B cell (primary cell): ENCODE data around the gene AGAP1. TPM values are rescaled to one million over a fixed set of nuclear protein-coding genes. Genes with fewer than 3 reads are reported as not detected.

Source experiments
- ATAC-seq: fragments of 200-7000 bp; cut with Tn5 transposase; one replicate; pipeline ENCODE4 v1.10.0; 2021; ENCODE audit warnings: low read depth, mild to moderate bottlenecking, moderate number of reproducible peaks, moderate library complexity
- CTCF ChIA-PET: fragments of 350-600 bp; sonication (Branson Sonifier 250); formaldehyde crosslinking; loops from one replicate; lab custom pipeline; 2021; ENCODE audit warnings: antibody characterized with exemption, inconsistent platforms; lab: Charles Lee
- POLR2A ChIA-PET: fragments of 350-600 bp; sonication (Branson Sonifier 250); formaldehyde crosslinking; loops from one replicate; lab custom pipeline; 2021; ENCODE audit warnings: antibody characterized with exemption; lab: Charles Lee
- DNase-seq: peaks from one replicate; pipeline ENCODE4 v3.0.0; 2013
- H2AFZ ChIP-seq: 2 replicates; pipeline ENCODE4 v1.6.1; 2012; ENCODE audit warnings: mild to moderate bottlenecking, low read depth, low read length; ENCODE audit not compliant: insufficient read depth, poor library complexity, severe bottlenecking
- H3K27ac ChIP-seq, 2 donors: 1 replicate in 1 of 2; 2 replicates in 1 of 2; pipeline ENCODE4 v1.5.1; 2012 to 2013; ENCODE audit warnings: low read length in 2 of 2, mild to moderate bottlenecking in 2 of 2, moderate library complexity in 1 of 2
- H3K27me3 ChIP-seq, 4 experiments: fragments of 200-600 bp in 1 of 4; sonication (generic) in 1 of 4; replicated peaks in 1 of 4; 1 replicate in 2 of 4; 2 replicates in 2 of 4; pipeline versions ENCODE4 v1.6.1 to v1.7.0; 2013 to 2016; ENCODE audit warnings: low read length in 3 of 4, mild to moderate bottlenecking in 2 of 4, mixed read lengths in 1 of 4, moderate library complexity in 1 of 4; ENCODE audit not compliant: insufficient read depth in 4 of 4, control insufficient read depth in 3 of 4; ENCODE audit errors: control extremely low read depth in 1 of 4
- H3K36me3 ChIP-seq, 2 experiments: replicated peaks in 1 of 2; 1 replicate in 1 of 2; 2 replicates in 1 of 2; pipeline versions ENCODE4 v1.6.1 to v1.7.1; 2013; ENCODE audit warnings: low read length in 1 of 2; ENCODE audit not compliant: insufficient read depth in 2 of 2, control insufficient read depth in 1 of 2; ENCODE audit errors: control extremely low read depth in 1 of 2, extremely low read depth in 1 of 2
- H3K4me1 ChIP-seq, 2 donors: fragments of 200-600 bp in 1 of 2; sonication (generic) in 1 of 2; 1 replicate in 1 of 2; 2 replicates in 1 of 2; pipeline versions ENCODE4 v1.5.1 to v1.6.1; 2013 to 2017; ENCODE audit warnings: low read length in 2 of 2; ENCODE audit not compliant: control insufficient read depth in 2 of 2, insufficient read depth in 2 of 2
- H3K4me2 ChIP-seq: replicated peaks from 2 replicates; pipeline ENCODE3; 2012; ENCODE audit warnings: mild to moderate bottlenecking, low read depth, low read length; ENCODE audit not compliant: poor library complexity, severe bottlenecking
- H3K4me3 ChIP-seq, 5 experiments: fragments of 200-600 bp in 1 of 5; sonication (generic) in 1 of 5; 1 replicate in 3 of 5; 2 replicates in 2 of 5; pipeline versions ENCODE4 v1.5.1 to v1.7.0; 2011 to 2016; ENCODE audit warnings: low read length in 4 of 5, mild to moderate bottlenecking in 4 of 5, low read depth in 2 of 5, control low read depth in 1 of 5, moderate library complexity in 1 of 5; ENCODE audit not compliant: insufficient read depth in 1 of 5; ENCODE audit errors: control extremely low read depth in 1 of 5, extremely low read depth in 1 of 5
- H3K79me2 ChIP-seq: fragments of 200-600 bp; sonication (generic); one replicate; pipeline ENCODE4 v1.6.0; 2016; ENCODE audit warnings: low read length; ENCODE audit not compliant: control insufficient read depth, insufficient read depth
- H3K9ac ChIP-seq: fragments of 200-600 bp; sonication (generic); 2 replicates; pipeline ENCODE4 v1.6.1; 2017; ENCODE audit warnings: mild to moderate bottlenecking, low read length, moderate library complexity
- H3K9me3 ChIP-seq, 3 donors: one replicate each; pipeline versions ENCODE4 v1.6.1 to v1.7.1; 2013; ENCODE audit warnings: low read length in 2 of 3; ENCODE audit not compliant: control insufficient read depth in 2 of 3, insufficient read depth in 1 of 3; ENCODE audit errors: control extremely low read depth in 1 of 3
- H4K20me1 ChIP-seq: 2 replicates; pipeline ENCODE4 v1.6.0; 2012; ENCODE audit warnings: mild to moderate bottlenecking, low read length; ENCODE audit not compliant: insufficient read depth, control insufficient read depth, poor library complexity, severe bottlenecking
- H3K27ac Mint-ChIP-seq: one replicate; pipeline ENCODE4 v1.8.0; 2021; ENCODE audit warnings: mixed read lengths
- H3K27me3 Mint-ChIP-seq: one replicate; pipeline ENCODE4 v1.8.0; 2021; ENCODE audit warnings: mixed read lengths
- H3K4me1 Mint-ChIP-seq: one replicate; pipeline ENCODE4 v1.8.0; 2021; ENCODE audit warnings: mixed read lengths
- H3K4me3 Mint-ChIP-seq: one replicate; pipeline ENCODE4 v1.8.0; 2021; ENCODE audit warnings: mixed read lengths
- H3K9me3 Mint-ChIP-seq: one replicate; pipeline ENCODE4 v1.8.0; 2022; ENCODE audit warnings: mixed read lengths; ENCODE audit not compliant: insufficient read depth
- EZH2 ChIP-seq: IDR thresholded peaks from 2 replicates; pipeline ENCODE4 v1.6.1; 2012; ENCODE audit warnings: borderline replicate concordance, low read depth, mild to moderate bottlenecking, moderate library complexity, low read length; ENCODE audit not compliant: insufficient read depth, poor library complexity, severe bottlenecking
- WGBS: methylation state at CpG from one replicate; pipeline ENCODE4 v1.1.5; 2013; ENCODE audit warnings: missing lambda C conversion rate; ENCODE audit not compliant: insufficient coverage; 5-methylcytosine and 5-hydroxymethylcytosine counted together
- intact Hi-C: fragments of 100-400 bp; cut with micrococcal nuclease; formaldehyde crosslinking; loops from one replicate; pipeline ENCODE4 v1.10.0; 2022
- polyA plus RNA-seq: library from polyadenylated mRNA; depleted of rRNA; stranded (reverse); fragments of >200 nt; gene quantifications from 2 replicates; pipeline ENCODE4 v1.2.3, GENCODE V29; 2012
- total RNA-seq, 2 donors: library from RNA; stranded (reverse); fragments of 120-200 nt in 1 of 2; gene quantifications; 1 replicate in 1 of 2; 2 replicates in 1 of 2; pipeline versions ENCODE4 v1.2.3 to v1.2.4, GENCODE V29; 2013 to 2022
- TF ChIP-seq, protein P1 (sequence below): fragments of 200-600 bp; IDR thresholded peaks from one replicate; pipeline ENCODE4 v1.8.0; 2022; ENCODE audit warnings: antibody characterized with exemption, mild to moderate bottlenecking

Gene AGAP1
- total and polyA plus RNA-seq, 2 donors (not counting 1 experiment from before 2014, with no cell fraction given) = 0.01 TPM; not detected in 1

DNA sequence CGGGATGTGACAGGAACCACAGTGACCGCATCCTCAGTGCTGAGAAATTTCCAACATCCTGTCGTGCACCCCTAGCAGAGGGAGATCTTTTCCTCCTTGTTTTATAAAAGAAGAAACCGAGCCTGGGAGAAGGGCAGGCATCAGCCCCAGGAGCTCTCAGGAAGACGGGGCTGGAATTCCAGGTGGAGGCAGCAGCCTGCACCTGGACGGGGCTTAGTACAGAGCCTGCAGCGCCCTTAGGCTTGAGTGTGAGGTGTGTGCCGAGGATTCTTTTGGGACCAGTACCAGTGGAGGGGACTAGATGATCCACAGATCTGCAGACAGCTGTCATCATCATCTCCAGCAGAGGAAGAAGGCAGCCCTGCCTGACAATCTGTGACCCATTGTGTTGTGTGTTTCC lies 525.6 kb downstream of the AGAP1 start:
- Histone ChIP-seq H3K27me3 (no peaks in the 10 kb centered on the region), H4K20me1 (no peaks in the 10 kb centered on the region), H3K9ac (no peak overlapping the region), H3K9me3 (peaks cover 0 to 3% (median 0%) of the 10 kb centered on the region in 3 donors), H3K36me3 (no peaks in the 10 kb centered on the region), H3K4me2 (no peak overlapping the region), H3K4me1 (no peaks in the 10 kb centered on the region), H3K79me2 (no peaks in the 10 kb centered on the region), H3K27ac (no peak overlapping the region), H2AFZ (no peak overlapping the region), H3K4me3 (no peak overlapping the region)
- Mint-ChIP-seq H3K9me3 (no peaks in the 10 kb centered on the region), H3K27me3 (peaks cover 21% of the 10 kb centered on the region), H3K4me1 (no peaks in the 10 kb centered on the region), H3K4me3 (no peak overlapping the region), H3K27ac (no peak overlapping the region)
- ChIA-PET CTCF (no interaction called here), POLR2A (no interaction called here)
- WGBS = 82% methylated on average over 7 of the region's 8 CpGs
- intact Hi-C loops = no loop called here
- DNase-seq = no peak
- TF ChIP-seq, protein P1, sequence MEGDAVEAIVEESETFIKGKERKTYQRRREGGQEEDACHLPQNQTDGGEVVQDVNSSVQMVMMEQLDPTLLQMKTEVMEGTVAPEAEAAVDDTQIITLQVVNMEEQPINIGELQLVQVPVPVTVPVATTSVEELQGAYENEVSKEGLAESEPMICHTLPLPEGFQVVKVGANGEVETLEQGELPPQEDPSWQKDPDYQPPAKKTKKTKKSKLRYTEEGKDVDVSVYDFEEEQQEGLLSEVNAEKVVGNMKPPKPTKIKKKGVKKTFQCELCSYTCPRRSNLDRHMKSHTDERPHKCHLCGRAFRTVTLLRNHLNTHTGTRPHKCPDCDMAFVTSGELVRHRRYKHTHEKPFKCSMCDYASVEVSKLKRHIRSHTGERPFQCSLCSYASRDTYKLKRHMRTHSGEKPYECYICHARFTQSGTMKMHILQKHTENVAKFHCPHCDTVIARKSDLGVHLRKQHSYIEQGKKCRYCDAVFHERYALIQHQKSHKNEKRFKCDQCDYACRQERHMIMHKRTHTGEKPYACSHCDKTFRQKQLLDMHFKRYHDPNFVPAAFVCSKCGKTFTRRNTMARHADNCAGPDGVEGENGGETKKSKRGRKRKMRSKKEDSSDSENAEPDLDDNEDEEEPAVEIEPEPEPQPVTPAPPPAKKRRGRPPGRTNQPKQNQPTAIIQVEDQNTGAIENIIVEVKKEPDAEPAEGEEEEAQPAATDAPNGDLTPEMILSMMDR = no peak
- TF ChIP-seq EZH2 = no peak
- no peak for ATAC-seq

DNA sequence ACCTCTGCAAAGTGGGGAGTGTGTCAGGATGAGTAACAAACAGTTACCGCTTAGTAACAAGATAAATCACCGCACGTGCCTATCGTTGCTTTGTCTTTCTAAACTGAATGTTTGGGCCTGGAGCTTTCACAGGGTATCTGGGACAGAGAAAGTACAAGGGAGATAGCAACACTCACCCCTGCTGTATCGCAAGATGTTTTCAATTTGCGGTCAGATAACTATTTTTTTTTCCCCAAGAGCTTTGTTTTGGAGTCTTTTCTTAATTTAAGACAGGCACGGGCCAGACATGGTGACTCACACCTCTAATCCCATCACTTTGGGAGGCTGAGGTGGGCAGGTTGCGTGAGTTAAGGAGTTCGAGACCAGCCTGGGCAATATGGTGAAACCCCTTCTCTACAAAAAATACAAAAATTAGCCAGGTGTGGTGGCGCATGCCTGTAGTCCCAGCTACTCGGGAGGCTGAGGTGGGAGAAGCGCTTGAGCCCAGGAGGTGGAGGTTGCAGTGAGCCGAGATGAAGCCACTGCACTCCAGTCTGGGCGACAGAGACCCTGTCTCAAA lies 527.7 kb downstream of the AGAP1 start:
- Histone ChIP-seq H2AFZ (no peak overlapping the region), H3K4me1 (no peaks in the 10 kb centered on the region), H4K20me1 (no peaks in the 10 kb centered on the region), H3K9me3 (peaks cover 0 to 7% (median 0%) of the 10 kb centered on the region in 3 donors), H3K4me3 (no peak overlapping the region), H3K4me2 (no peak overlapping the region), H3K27ac (no peak overlapping the region), H3K27me3 (no peaks in the 10 kb centered on the region), H3K9ac (no peak overlapping the region), H3K36me3 (no peaks in the 10 kb centered on the region), H3K79me2 (no peaks in the 10 kb centered on the region)
- Mint-ChIP-seq H3K27me3 (peaks cover 12% of the 10 kb centered on the region), H3K27ac (no peak overlapping the region), H3K4me3 (no peak overlapping the region), H3K9me3 (no peaks in the 10 kb centered on the region), H3K4me1 (no peaks in the 10 kb centered on the region)
- TF ChIP-seq, protein P1 = no peak
- TF ChIP-seq EZH2 = no peak
- ChIA-PET CTCF (no interaction called here), POLR2A (no interaction called here)
- 95% methylated on average over 4 of the region's 14 CpGs for WGBS
- intact Hi-C loops = no loop called here
- DNase-seq = no peak
- ATAC-seq = no peak
